ENCODE data around the gene NRXN2.

The NRXN2 gene

GRCh38 chr11:64758330-64759079 lies 35.5 kb upstream of the NRXN2 start:
- DNase-seq = no peak

GRCh38 chr11:64757549-64758329 lies 34.7 kb upstream of the NRXN2 start:
- DNase-seq = no peak

GRCh38 chr11:64755681-64756361 lies 32.8 kb upstream of the NRXN2 start:
- no peak for DNase-seq

GRCh38 chr11:64754919-64755662 lies 32.1 kb upstream of the NRXN2 start:
- DNase-seq = no peak

GRCh38 chr11:64754124-64754918 lies 31.3 kb upstream of the NRXN2 start:
- DNase-seq = no peak

GRCh38 chr11:64753380-64754123 lies 30.6 kb upstream of the NRXN2 start:
- DNase-seq = no peak

GRCh38 chr11:64753019-64753379 lies 30.0 kb upstream of the NRXN2 start:
- no peak for DNase-seq

GRCh38 chr11:64752175-64752970 lies 29.4 kb upstream of the NRXN2 start:
- no peak for DNase-seq

GRCh38 chr11:64751580-64751979 lies 28.6 kb upstream of the NRXN2 start:
- DNase-seq = no peak

- DNase-seq = no peak
Measured at GRCh38 chr11:64751136-64751535, 28.1 kb upstream of the NRXN2 start.

- DNase-seq = no peak
Measured at GRCh38 chr11:64750361-64751054, 27.5 kb upstream of the NRXN2 start.

- DNase-seq = no peak
Measured at GRCh38 chr11:64747961-64748665, 25.1 kb upstream of the NRXN2 start.

GRCh38 chr11:64746486-64746885 lies 23.5 kb upstream of the NRXN2 start:
- no peak for DNase-seq

GRCh38 chr11:64745521-64746328 lies 22.7 kb upstream of the NRXN2 start:
- peak; percentile 44 to 66 for DNase-seq

GRCh38 chr11:64745189-64745520 lies 22.2 kb upstream of the NRXN2 start:
- DNase-seq = peak in 1 of 2 donors; percentile 42

GRCh38 chr11:64744544-64745188 lies 21.7 kb upstream of the NRXN2 start:
- no peak for DNase-seq

- DNase-seq = peak; percentile 37 to 84
Measured at GRCh38 chr11:64743591-64744543, 20.9 kb upstream of the NRXN2 start, which contains the start of gene RASGRP2. TSS of gene RASGRP2 (minus strand) at chr11:64744142. CDS start at chr11:64742866, 1,276 bp downstream.
